Mucosa of stomach (tissue), 1 donor: ENCODE data around the gene SHISAL1.

Experiments
- H3K27me3 ChIP-seq: one replicate; pipeline ENCODE4 v1.7.0; 2013; ENCODE audit warnings: mild to moderate bottlenecking, low read length; ENCODE audit not compliant: control insufficient read depth, insufficient read depth
- H3K36me3 ChIP-seq: one replicate; pipeline ENCODE4 v1.7.0; 2013; ENCODE audit warnings: low read length; ENCODE audit not compliant: control insufficient read depth, insufficient read depth
- H3K4me1 ChIP-seq: one replicate; pipeline ENCODE4 v1.7.0; 2013; ENCODE audit warnings: mild to moderate bottlenecking, low read length; ENCODE audit not compliant: control insufficient read depth, insufficient read depth
- H3K4me3 ChIP-seq: one replicate; pipeline ENCODE4 v1.7.0; 2013; ENCODE audit warnings: low read length
- H3K9ac ChIP-seq: one replicate; pipeline ENCODE4 v1.7.0; 2013; ENCODE audit warnings: mild to moderate bottlenecking, low read length, moderate library complexity
- H3K9me3 ChIP-seq: one replicate; pipeline ENCODE4 v1.7.0; 2013; ENCODE audit warnings: mild to moderate bottlenecking, low read length, moderate library complexity; ENCODE audit not compliant: control insufficient read depth
- donor health status: Pancreatic carcinoma.

The SHISAL1 gene

DNA sequence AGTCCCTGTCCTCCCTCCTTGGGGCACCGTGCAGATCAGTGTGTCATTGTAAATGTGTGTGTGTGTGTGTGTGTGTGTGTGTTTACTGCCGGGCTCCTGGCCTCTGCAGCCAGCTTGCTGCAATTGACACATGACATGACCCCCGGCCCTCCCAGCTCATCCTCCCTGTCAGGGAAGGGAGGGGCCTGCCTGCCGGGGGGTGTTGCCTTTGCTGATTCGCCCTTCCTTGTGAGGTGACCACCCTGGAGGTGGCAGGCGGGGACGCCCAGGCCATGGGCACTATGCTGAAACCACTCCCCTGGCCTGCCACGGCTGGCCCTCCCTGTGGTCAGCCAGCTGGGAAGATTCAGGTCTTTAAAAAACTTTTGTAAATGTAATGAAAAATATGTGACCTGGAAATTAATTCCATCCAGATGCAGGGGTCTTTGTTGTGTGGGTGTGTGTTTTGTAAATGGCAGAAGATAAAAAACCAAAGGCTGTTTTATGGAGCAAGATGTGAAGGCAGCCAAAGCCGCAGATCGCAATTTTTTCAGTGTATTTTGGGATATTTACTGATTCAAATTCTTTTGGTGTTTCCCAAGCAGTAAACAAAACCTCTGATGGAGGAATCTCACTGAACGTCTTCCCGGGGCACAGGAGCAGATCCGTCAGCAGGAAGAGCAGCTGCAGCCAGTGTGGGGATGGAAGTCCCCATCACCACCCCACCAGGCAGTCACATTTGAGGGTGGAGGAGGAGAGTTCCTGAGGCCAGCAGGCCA is 23.2 kb downstream of the SHISAL1 start:
- no peaks in the 10 kb centered on the region for H3K27me3 ChIP-seq
- H3K4me3 ChIP-seq: no peak overlapping the region
- no peak overlapping the region for H3K9ac ChIP-seq
- no peaks in the 10 kb centered on the region for H3K4me1 ChIP-seq
- H3K9me3 ChIP-seq: no peaks in the 10 kb centered on the region
- H3K36me3 ChIP-seq: no peaks in the 10 kb centered on the region

DNA sequence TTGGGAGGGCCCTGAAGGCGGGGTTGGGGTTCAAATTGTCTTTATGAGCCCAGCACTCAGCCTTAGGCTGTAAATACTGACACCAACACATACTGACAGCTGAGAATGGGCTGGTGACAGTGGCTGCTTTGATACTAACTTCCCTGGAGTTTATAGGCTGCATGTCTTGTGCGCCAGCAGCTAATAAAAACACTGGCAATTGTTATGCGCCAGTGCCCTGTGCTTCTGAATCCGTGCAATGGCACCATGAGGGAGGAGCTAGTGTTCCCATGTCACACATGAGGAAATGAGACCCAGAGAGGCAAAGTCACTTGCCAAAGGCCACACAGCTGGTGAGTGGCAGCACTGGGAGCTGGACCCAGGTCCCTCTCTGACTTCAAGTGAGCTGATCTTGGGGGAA is 23.8 kb downstream of the SHISAL1 start:
- Histone ChIP-seq H3K9me3 (no peaks in the 10 kb centered on the region), H3K27me3 (no peaks in the 10 kb centered on the region), H3K4me3 (no peak overlapping the region), H3K9ac (no peak overlapping the region), H3K36me3 (no peaks in the 10 kb centered on the region), H3K4me1 (no peaks in the 10 kb centered on the region)

DNA sequence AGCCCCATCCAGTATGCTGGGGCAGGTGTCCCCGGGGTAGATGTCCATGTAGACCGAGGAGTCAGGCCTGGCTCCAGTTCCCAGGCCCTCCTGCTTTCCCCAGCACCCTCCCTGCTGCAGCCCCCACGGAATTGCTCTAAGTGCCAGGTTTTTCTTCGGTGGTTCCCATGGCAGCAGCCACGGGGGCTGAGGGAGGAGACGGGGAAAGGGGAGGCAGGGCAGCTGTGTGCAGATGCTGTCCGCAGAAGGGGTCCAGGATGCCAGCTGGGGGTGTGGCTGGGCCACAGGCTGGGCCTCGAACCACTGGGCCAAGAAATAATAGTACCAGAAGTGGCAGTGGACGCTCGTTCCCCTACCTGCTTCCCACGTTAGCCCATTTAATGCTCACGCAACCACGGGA is 25.0 kb downstream of the SHISAL1 start:
- H3K36me3 ChIP-seq: no peaks in the 10 kb centered on the region

DNA sequence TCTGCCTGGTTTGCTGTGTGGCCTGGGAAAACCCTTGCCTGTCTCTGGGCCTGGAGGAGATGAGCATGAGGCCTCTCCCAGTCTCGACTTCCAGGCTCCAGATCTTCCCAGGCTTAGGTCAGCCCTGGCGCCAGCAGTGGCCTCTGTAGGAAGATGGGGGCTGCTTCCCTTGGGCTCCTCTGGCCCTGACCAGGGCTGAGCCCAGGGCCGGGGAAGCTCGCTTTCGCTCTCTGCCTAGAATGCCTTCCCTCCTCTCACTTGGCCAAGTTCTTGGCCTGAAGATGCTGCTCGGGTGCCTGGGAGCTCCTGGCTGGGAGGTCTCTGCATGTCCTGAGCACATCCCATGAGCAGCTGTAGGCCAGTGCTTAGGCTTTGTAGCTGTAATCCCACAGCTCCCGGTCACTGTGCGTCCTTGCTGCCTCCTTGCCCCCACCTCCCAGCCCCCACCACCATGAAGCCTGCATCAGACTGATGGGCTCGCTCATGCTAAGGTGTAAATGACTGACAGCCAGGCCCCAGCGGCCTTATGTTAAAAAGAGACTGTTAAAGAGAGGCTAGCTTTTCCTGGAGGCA is 25.5 kb downstream of the SHISAL1 start:
- Histone ChIP-seq H3K36me3 (no peaks in the 10 kb centered on the region), H3K4me1 (no peaks in the 10 kb centered on the region), H3K27me3 (no peaks in the 10 kb centered on the region), H3K9me3 (no peaks in the 10 kb centered on the region), H3K9ac (no peak overlapping the region), H3K4me3 (no peak overlapping the region)

More for the DNA sequence above, 25.0 kb downstream of the SHISAL1 start:
- Histone ChIP-seq H3K4me3 (no peak overlapping the region), H3K4me1 (no peaks in the 10 kb centered on the region), H3K9me3 (no peaks in the 10 kb centered on the region), H3K9ac (no peak overlapping the region), H3K27me3 (no peaks in the 10 kb centered on the region)

DNA sequence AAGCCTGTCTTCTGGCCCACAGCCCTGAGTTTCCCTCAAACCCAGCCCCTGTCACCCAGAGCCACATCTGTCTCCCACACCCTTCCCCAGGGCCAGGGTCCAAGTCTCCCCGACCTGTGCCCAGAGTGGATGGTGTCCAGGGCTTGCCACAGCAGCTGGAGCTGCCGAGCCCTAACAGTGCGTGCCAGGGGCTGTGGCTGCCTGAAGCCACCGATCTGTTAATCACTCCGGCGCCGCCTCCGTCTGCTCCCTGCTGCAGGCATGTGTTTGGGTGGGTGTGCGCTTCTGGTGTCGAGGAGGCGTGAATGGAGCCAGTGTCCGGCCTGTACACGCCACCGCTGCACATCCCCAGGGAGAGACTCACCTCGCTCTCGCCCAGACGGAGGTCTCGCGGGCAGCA is 26.1 kb downstream of the SHISAL1 start:
- Histone ChIP-seq H3K9ac (no peak overlapping the region), H3K9me3 (no peaks in the 10 kb centered on the region), H3K4me1 (no peaks in the 10 kb centered on the region), H3K27me3 (no peaks in the 10 kb centered on the region), H3K4me3 (no peak overlapping the region), H3K36me3 (no peaks in the 10 kb centered on the region)

DNA sequence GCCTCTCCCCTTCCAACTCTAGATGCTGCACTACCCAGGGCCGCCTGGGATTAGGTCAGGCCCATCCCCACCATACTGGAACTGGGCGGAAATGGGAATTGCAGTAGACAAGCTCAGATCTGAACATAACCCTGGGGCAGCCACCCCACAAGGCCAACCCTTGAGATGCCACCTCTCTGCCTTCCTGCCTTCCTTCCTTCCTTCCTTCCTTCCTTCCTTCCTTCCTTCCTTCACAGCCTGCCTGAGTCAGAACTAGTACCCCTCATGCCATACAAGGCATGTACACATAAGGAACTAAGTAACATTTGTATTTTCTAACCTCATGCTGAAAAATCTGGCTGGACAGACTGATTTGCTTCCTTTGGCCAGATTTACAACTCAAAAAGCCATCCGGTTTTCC is 28.0 kb downstream of the SHISAL1 start:
- Histone ChIP-seq H3K9ac (no peak overlapping the region), H3K4me1 (no peaks in the 10 kb centered on the region), H3K4me3 (no peak overlapping the region), H3K36me3 (no peaks in the 10 kb centered on the region), H3K27me3 (no peaks in the 10 kb centered on the region), H3K9me3 (no peaks in the 10 kb centered on the region)

DNA sequence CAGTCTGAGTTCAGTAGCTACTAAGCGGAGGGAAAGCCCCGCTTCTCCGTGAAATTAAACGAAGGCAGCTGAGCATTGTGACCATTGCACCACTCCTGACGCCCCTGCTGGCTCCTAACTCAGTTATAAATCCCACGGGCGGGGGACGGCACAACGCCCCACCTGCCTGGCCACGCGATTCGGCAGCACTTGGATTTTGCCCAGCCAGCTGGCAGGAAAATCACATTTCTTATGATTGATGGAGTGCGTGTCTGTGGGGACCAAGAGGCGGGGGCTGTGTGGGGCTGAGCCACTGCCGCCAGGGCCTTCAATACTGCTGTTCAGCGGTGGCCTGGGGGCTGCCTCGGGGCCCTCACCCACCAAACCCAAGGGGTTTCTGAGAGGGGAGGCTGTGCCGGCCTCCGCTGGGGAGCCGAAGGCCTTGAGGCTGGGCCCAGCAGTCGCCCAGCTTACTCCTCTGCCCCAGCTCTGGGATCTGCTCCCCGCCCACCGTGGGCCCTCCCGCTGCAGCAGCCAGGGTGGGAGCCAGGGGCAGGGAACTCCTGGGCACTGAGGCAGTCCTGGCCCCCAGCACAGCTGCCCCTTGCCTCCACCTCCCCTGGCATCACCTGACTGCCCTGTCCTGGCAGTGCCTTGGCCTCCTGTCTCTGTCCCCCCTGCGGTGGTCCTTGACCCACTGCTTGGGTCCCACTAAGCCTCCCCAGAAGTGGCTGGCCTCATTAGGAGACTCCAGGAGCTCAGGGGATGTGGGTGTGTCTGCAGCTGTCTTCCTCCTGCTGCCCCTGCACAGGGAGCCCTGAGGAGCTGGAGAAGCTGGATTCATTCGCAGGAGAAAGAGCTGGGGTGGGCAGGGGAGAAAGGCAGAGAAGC is 30.7 kb downstream of the SHISAL1 start:
- Histone ChIP-seq H3K36me3 (no peaks in the 10 kb centered on the region), H3K4me1 (no peaks in the 10 kb centered on the region), H3K27me3 (no peaks in the 10 kb centered on the region), H3K9me3 (no peaks in the 10 kb centered on the region), H3K9ac (no peak overlapping the region), H3K4me3 (no peak overlapping the region)

DNA sequence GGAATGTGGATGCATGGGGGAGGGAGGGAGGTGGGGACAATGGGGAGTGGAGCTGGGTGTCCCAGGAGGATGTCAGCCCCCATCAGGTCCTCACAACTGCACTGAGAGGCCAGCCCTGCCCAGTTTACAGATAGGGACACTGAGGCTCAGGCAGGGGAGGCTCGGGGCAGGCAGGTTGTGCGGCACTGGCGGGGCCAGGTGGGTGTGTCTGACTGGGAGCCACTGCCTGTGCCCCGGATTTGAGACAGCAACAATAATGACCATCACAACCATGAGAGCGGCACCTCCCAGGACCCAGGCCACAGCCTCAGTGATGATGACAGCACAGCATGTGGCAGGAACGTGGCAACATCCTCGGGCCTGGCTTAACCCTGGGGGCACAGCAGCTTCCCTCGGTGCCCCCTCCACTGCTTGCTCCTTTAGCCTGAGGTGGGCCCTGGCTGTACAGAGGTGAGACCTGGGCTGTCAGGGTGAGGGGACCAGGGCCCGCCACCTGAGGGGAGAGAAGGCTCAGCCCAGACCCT is 32.0 kb downstream of the SHISAL1 start:
- no peak overlapping the region for H3K9ac ChIP-seq
- no peaks in the 10 kb centered on the region for H3K9me3 ChIP-seq
- H3K36me3 ChIP-seq: no peaks in the 10 kb centered on the region
- no peaks in the 10 kb centered on the region for H3K4me1 ChIP-seq
- H3K27me3 ChIP-seq: no peaks in the 10 kb centered on the region
- no peak overlapping the region for H3K4me3 ChIP-seq

DNA sequence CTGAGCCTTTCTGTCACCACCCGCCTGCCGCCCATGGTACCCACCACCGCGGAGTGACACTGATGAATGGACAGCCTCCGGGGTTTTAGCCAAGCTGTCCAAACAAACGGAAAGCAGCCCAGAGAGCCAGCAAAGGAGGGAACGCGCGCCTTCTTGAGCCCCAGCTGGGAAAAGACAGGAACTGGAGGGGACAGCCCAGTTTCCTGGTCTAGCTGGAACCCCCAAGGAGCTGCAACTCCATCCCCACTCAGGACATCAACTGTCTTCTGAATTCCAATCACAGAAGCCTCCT is 33.7 kb downstream of the SHISAL1 start:
- no peaks in the 10 kb centered on the region for H3K4me1 ChIP-seq
- H3K9me3 ChIP-seq: no peaks in the 10 kb centered on the region
- H3K27me3 ChIP-seq: no peaks in the 10 kb centered on the region
- no peak overlapping the region for H3K4me3 ChIP-seq
- H3K9ac ChIP-seq: no peak overlapping the region
- no peaks in the 10 kb centered on the region for H3K36me3 ChIP-seq

DNA sequence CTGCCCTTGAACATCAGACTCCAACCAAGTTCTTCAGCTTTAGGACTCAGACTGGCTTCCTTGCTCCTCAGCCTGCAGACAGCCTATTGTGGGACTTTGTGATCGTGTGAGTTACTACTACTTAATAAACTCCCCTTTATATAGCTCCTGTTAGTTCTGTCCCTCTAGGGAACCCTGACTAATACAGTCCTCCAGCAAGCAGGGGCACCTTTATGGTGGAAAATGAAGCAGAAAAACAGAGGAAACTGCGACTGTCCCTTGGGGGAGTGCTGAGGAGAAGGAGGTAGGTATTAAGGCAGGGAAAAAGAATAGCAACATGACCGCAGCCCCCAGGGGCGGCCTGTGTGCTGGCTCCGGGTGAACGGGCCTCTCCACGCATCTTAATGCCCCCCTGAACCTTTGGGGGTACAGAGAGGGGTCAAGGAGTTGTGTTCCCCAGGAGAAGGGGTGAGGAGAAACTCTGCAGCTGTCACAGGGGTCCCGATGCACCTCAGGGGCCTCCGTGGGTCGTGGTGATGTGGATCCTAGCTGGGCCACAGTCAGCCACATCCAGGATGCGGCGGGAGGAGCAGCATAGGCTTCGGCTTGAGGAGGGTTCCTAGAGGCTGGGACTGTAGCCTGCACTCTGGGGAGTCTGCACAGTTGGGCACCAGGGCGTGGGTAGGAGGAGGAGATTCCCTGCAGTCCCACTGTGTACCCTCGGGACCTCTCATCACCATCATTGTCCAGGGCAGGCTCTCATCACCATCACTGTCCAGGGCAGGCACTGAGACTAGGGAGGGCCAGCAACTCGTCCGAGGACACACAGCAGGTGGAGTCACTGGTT is 34.3 kb downstream of the SHISAL1 start:
- Histone ChIP-seq H3K9me3 (no peaks in the 10 kb centered on the region), H3K4me3 (no peak overlapping the region), H3K27me3 (no peaks in the 10 kb centered on the region), H3K36me3 (no peaks in the 10 kb centered on the region), H3K4me1 (no peaks in the 10 kb centered on the region), H3K9ac (no peak overlapping the region)

DNA sequence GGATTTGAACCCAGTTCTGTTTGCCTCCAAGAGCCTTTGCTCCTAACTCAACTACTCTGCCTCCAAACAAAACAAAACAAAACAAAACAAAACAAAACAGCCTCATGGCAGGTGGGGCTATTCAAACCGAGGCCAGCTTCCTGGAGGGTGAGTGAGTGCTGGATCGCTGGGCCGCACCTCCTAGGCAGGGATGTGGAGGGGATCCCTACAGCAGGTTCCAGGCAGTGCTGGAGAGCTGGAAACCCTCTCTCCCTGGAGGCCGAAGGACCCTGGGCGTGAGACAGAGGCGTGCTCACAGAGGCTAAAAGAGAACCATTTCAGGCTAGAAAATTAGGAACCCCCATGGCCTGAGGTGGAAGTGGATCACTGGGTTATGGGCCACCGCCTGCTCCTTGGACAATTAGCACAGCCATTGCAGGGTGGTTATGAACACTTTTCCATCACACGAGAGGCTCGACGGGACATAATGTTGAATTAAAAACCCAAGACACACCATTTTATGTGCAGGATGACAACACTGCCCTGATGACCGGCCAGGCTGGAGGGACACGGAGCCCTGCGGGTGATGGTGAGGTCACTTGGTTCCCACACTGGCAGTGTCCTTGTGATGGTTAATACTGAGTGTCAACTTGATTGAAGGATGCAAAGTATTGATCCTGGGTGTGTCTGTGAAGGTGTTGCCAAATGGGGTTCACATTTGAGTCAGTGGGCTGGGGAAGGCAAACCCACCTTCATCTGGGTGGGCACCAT is 35.2 kb downstream of the SHISAL1 start:
- Histone ChIP-seq H3K27me3 (no peaks in the 10 kb centered on the region), H3K9ac (no peak overlapping the region), H3K4me3 (no peak overlapping the region), H3K9me3 (no peaks in the 10 kb centered on the region), H3K36me3 (no peaks in the 10 kb centered on the region), H3K4me1 (no peaks in the 10 kb centered on the region)
